D721Med (cell line): Measurements from ENCODE around the gene NLGN1.

Experiments used
- DNase-seq: peaks from one replicate; pipeline ENCODE4 v3.0.0; 2011; ENCODE audit warnings: low spot score; ENCODE audit not compliant: insufficient read length
- FAIRE-seq: peaks from 2 replicates; lab custom pipeline; 2011; peaks lifted over from hg19 to GRCh38; lab: Jason Lieb, UNC
- CTCF ChIP-seq: IDR thresholded peaks from 2 replicates; pipeline ENCODE4 v1.5.1; 2012; ENCODE audit warnings: mild to moderate bottlenecking, control low read depth; ENCODE audit not compliant: insufficient read depth; ENCODE audit errors: missing control alignments

NLGN1 gene

GRCh38 chr3:174099724-174100123, 702.2 kb downstream of the NLGN1 start:
- no peak for DNase-seq
- no peak for FAIRE-seq

GRCh38 chr3:174100744-174101143, 703.2 kb downstream of the NLGN1 start:
- FAIRE-seq (no peak), DNase-seq (no peak)
- no peak for TF ChIP-seq CTCF

More at GRCh38 chr3:174099724-174100123, 702.2 kb downstream of the NLGN1 start:
- TF ChIP-seq CTCF: no peak

GRCh38 chr3:174101244-174101643, 703.7 kb downstream of the NLGN1 start:
- no peak for TF ChIP-seq CTCF
- no peak for DNase-seq
- no peak for FAIRE-seq

GRCh38 chr3:174102274-174102673, 704.7 kb downstream of the NLGN1 start:
- no peak for FAIRE-seq
- no peak for DNase-seq
- TF ChIP-seq CTCF: no peak

- DNase-seq (no peak), FAIRE-seq (no peak)
- TF ChIP-seq CTCF: no peak
Observed at GRCh38 chr3:174102866-174103265, 705.3 kb downstream of the NLGN1 start.

- DNase-seq: no peak
- TF ChIP-seq CTCF: no peak
- no peak for FAIRE-seq
Observed at GRCh38 chr3:174110761-174111160, 713.2 kb downstream of the NLGN1 start.

GRCh38 chr3:174111776-174112175, 714.2 kb downstream of the NLGN1 start:
- TF ChIP-seq CTCF: no peak
- DNase-seq (no peak), FAIRE-seq (no peak)
